Upper lobe of left lung (tissue), 4 donors: ENCODE data around the gene KIF7.

Source experiments
- POLR2A ChIP-seq, 4 donors: fragments of 450-650 bp; IDR thresholded peaks; one replicate each; pipeline ENCODE4 v1.5.1; 2016 to 2017; ENCODE audit warnings: antibody characterized with exemption in 4 of 4, mild to moderate bottlenecking in 2 of 4
- POLR2AphosphoS5 ChIP-seq, 2 donors: sonication (generic); formaldehyde crosslinking; IDR thresholded peaks; one replicate each; pipeline ENCODE4 v1.5.1; 2017; ENCODE audit warnings: antibody characterized with exemption in 2 of 2

GRCh38 chr15:89677381-89677780 lies 22.1 kb upstream of the KIF7 start:
- TF ChIP-seq POLR2A (IDR thresholded peaks at IDR 0.05), result no peak
- no peak for TF ChIP-seq POLR2AphosphoS5 (IDR thresholded peaks at IDR 0.05)
